SH-SY5Y (cell line): ENCODE data around the gene ZNF697.

Experiments used
- GATA2 ChIP-seq: IDR thresholded peaks from 2 replicates; pipeline ENCODE4 v1.6.1; 2011; ENCODE audit warnings: mild to moderate bottlenecking, low read depth, low read length
- GATA3 ChIP-seq: IDR thresholded peaks from 2 replicates; pipeline ENCODE4 v1.6.1; 2011; ENCODE audit warnings: low read depth, mild to moderate bottlenecking, low read length, moderate library complexity

DNA sequence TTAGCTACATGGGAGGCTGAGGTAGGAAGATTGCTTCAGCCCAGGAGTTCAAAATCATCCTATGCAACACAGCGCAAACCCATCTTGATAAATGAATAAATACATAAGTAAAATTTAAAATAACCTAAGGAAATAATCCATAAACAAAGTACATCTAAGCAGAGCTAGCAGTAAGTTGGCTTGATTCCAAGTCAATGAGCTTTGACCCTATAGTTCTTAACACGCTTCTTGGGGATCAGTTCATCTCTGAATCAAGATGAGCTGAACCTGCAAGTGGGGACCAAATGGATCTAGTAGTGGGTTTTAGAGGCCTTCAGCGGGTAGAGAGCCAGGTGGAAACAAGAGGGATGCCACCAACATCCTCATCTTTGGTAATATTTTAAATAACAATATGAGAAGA, 32.1 kb upstream of the ZNF697 start:
- TF ChIP-seq GATA3 (no peak), GATA2 (no peak)
